Calu3 (cell line): ENCODE measurements around the gene PEAK3. TPM values are rescaled to one million over a fixed set of nuclear protein-coding genes. Genes with fewer than 3 reads are reported as not detected.

Experiments used
- Bru-seq: library from RNA; stranded (reverse); fragments of 400-500 nt; gene quantifications from one replicate; lab custom pipeline; 2021; lab: Mats Ljungman, UMichigan
- BruChase-seq, 2 experiments: library from RNA; stranded (reverse); fragments of 400-500 nt; gene quantifications; one replicate each; lab custom pipeline; 2021; lab: Mats Ljungman, UMichigan
- BruUV-seq: library from RNA; stranded (reverse); fragments of 400-500 nt; replicated peaks from 2 replicates; lab custom pipeline; 2021; lab: Mats Ljungman, UMichigan
- CTCF ChIA-PET: fragments of 300-600 bp; sonication (Branson Sonifier 250); formaldehyde crosslinking; loops from one replicate; lab custom pipeline; 2022; ENCODE audit warnings: antibody characterized with exemption; lab: Charles Lee
- DNase-seq: peaks from one replicate; pipeline ENCODE4 v3.0.0; 2022
- H3K27ac Mint-ChIP-seq: one replicate; pipeline ENCODE4 v1.8.0; 2022; ENCODE audit warnings: mixed read lengths; ENCODE audit not compliant: unreplicated experiment
- H3K27me3 Mint-ChIP-seq: one replicate; pipeline ENCODE4 v1.8.0; 2022; ENCODE audit warnings: mixed read lengths; ENCODE audit not compliant: unreplicated experiment
- H3K36me3 Mint-ChIP-seq: one replicate; pipeline ENCODE4 v1.8.0; 2022; ENCODE audit warnings: mild to moderate bottlenecking, moderate library complexity, mixed read lengths; ENCODE audit not compliant: insufficient read depth, unreplicated experiment
- H3K4me1 Mint-ChIP-seq: one replicate; pipeline ENCODE4 v1.8.0; 2022; ENCODE audit warnings: mild to moderate bottlenecking, low read depth, mixed read lengths; ENCODE audit not compliant: unreplicated experiment
- H3K4me3 Mint-ChIP-seq: one replicate; pipeline ENCODE4 v1.8.0; 2022; ENCODE audit warnings: mild to moderate bottlenecking, low read depth, moderate library complexity, mixed read lengths; ENCODE audit not compliant: unreplicated experiment
- H3K9me3 Mint-ChIP-seq: one replicate; pipeline ENCODE4 v1.8.0; 2022; ENCODE audit warnings: low read depth, mixed read lengths; ENCODE audit not compliant: unreplicated experiment
- intact Hi-C: fragments of 100-400 bp; cut with micrococcal nuclease; formaldehyde crosslinking; loops from one replicate; pipeline ENCODE4 v1.10.0; 2022; ENCODE audit not compliant: unreplicated experiment
- long read RNA-seq: library from polyadenylated mRNA; stranded (forward); transcript quantifications from one replicate; pipeline ENCODE4 v2.0.0, GENCODE V29; 2022
- total RNA-seq: library from RNA; stranded (reverse); gene quantifications from 2 replicates; pipeline ENCODE4 v1.2.3, GENCODE V29; 2022
- TF ChIP-seq, protein P1 (sequence below): fragments of 200-600 bp; IDR thresholded peaks from one replicate; pipeline ENCODE4 v1.8.0; 2022; ENCODE audit warnings: antibody characterized with exemption; ENCODE audit not compliant: unreplicated experiment

PEAK3 gene, protein sequence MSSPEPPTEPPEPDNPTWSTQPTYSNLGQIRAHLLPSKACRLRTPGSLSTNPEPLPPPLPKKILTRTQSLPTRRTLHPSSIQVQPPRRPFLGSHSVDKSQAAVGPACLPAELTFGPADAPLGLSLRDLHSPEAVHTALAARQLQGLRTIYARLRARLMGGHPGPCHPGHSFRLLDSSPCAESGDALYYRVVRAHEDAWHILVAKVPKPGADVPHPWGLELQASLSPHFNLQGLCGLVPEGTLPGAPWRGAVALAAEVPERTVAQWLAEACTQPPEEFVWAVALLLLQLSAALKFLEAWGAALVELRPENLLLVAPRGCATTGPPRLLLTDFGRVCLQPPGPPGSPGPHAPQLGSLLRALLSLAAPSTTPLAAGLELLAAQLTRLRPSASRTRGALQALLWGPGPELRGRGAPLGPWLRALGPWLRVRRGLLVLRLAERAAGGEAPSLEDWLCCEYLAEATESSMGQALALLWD
- total RNA-seq: not detected in 2 replicates
- Bru-seq, nascent RNA: not detected
- not detected for BruChase-seq, experiment 1, labeled RNA remaining after a 6-hour chase
- not detected for BruChase-seq, experiment 2, labeled RNA remaining after a 2-hour chase
- long read RNA-seq: 0 reads

DNA sequence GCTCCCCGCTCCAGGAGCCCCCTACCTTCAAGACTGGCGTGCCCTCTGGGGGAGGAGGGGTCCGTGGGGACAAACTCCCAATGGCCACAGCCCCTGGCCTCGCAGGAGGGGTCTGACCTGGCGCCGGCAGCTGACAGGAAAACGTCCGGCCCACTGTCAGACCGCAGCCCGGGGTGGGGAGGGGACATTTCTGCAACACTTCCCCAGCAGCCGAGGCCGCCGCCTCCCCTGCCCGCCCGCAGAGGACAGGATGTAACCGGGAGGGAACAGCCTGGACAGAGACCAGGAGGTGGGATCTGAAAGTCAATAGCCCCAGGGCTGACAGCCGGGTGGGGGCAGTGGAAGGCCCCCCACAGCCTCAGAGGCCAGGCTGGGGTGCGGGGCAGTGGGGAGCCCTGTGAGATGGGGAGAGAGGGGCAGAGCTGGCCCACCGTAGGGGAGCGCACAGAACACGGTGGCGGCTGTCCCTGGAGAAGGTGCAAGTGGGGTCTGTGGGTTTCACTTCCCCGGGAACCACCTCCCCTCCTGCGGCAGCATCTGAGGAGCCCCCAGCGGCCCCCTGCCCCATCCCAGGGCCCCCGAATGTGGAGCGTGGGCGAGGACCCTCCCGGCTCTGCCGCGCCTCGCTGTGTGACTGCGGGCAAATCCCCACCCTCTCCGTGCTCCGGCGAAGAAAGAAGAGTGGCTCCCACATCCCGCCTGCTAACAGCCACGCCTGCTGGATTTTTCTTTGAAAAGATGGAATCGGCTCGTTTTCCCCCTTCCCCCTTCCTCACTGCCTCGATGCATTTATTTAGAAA lies at the start of gene PEAK3:
Gene PEAK3 (minus strand): TSS at position 114 of the 800 bp plus-strand sequence. CDS start 1,244 bp downstream, outside the sequence.
- H3K4me3 Mint-ChIP-seq: no peak within 1 kb of the TSS
- CTCF ChIA-PET: no interaction called here
- peaks cover 14% of the 10 kb centered on the region for H3K36me3 Mint-ChIP-seq
- no peaks in the 10 kb centered on the region for H3K27me3 Mint-ChIP-seq
- no peaks in the 10 kb centered on the region for H3K4me1 Mint-ChIP-seq
- no peak within 1 kb of the TSS for H3K27ac Mint-ChIP-seq
- TF ChIP-seq, protein P1, sequence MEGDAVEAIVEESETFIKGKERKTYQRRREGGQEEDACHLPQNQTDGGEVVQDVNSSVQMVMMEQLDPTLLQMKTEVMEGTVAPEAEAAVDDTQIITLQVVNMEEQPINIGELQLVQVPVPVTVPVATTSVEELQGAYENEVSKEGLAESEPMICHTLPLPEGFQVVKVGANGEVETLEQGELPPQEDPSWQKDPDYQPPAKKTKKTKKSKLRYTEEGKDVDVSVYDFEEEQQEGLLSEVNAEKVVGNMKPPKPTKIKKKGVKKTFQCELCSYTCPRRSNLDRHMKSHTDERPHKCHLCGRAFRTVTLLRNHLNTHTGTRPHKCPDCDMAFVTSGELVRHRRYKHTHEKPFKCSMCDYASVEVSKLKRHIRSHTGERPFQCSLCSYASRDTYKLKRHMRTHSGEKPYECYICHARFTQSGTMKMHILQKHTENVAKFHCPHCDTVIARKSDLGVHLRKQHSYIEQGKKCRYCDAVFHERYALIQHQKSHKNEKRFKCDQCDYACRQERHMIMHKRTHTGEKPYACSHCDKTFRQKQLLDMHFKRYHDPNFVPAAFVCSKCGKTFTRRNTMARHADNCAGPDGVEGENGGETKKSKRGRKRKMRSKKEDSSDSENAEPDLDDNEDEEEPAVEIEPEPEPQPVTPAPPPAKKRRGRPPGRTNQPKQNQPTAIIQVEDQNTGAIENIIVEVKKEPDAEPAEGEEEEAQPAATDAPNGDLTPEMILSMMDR: no peak
- intact Hi-C loops: no loop called here
- BruUV-seq: no TSS peak
- DNase-seq: no peak
- H3K9me3 Mint-ChIP-seq: no peaks in the 10 kb centered on the region

GRCh38 chr19:2330632-2331284 lies 48.8 kb upstream of the PEAK3 start:
- Mint-ChIP-seq H3K4me1 (peaks cover 19% of the 10 kb centered on the region), H3K27me3 (no peaks in the 10 kb centered on the region), H3K9me3 (no peaks in the 10 kb centered on the region), H3K36me3 (peaks cover 42% of the 10 kb centered on the region), H3K27ac (peak overlapping the region; percentile 57), H3K4me3 (peak overlapping the region; percentile 83)
- intact Hi-C loops: no loop called here
- BruUV-seq: no TSS peak
- DNase-seq: peak; percentile 33
- CTCF ChIA-PET: no interaction called here
- TF ChIP-seq, protein P1: no peak

DNA sequence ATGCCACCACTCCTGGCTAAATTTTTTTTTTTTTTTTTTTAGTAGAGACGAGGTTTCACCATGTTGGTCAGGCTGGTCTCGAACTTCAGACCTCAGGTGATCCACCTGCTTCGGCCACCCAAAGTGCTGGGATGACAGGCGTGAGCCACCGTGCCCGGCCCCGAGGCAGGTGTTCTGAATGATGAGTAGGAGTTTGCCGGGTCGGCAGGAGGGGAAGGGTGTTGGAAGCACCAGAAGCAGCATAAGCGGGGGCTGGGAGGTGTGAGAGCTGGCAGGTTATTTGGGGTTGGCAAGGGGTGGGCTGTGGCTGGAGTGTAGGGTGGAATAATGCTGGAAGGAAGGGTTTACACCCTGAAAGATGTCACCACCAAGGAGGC lies 48.3 kb upstream of the PEAK3 start:
- Mint-ChIP-seq H3K27me3 (no peaks in the 10 kb centered on the region), H3K9me3 (no peaks in the 10 kb centered on the region), H3K36me3 (peaks cover 44% of the 10 kb centered on the region), H3K27ac (peak overlapping the region; percentile 57), H3K4me3 (peak overlapping the region; percentile 83), H3K4me1 (peaks cover 19% of the 10 kb centered on the region)
- TF ChIP-seq, protein P1: no peak
- BruUV-seq: no TSS peak
- CTCF ChIA-PET: interaction anchor here (0.6 to 0.9 kb wide), 2 partner anchors 41 to 100 kb away, joined by 4 to 9 read pairs; no protein-coding TSS in a partner anchor
- intact Hi-C loops: no loop called here
- DNase-seq: no peak

DNA sequence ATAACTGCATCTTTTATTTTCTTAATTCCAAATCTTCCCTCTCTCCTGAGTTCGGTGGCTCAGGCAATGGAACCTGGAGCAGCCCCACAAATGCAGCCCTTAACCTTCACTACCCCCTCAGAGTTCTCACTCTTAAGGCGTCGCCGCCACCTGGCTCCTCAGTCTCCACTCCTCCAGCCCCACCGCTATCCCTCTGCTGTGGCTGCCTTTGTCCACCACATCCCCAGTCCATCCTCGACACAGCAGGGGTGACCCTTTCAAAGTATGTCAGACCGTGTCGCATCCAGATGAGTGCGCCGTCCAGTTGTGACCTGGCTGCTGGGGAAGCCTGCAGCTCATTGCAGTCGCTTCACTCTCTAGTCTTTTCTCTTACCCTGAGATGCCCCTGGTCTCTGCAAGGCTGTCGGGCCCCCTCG lies 47.5 kb upstream of the PEAK3 start:
- no TSS peak for BruUV-seq
- H3K27ac Mint-ChIP-seq: peak overlapping the region; percentile 57
- TF ChIP-seq, protein P1: no peak
- H3K4me1 Mint-ChIP-seq: peaks cover 19% of the 10 kb centered on the region
- DNase-seq: no peak
- CTCF ChIA-PET: interaction anchor here (0.5 to 0.9 kb wide), 4 partner anchors 40 to 170 kb away, joined by 3 to 9 read pairs (median 4); no protein-coding TSS in a partner anchor
- no peaks in the 10 kb centered on the region for H3K27me3 Mint-ChIP-seq
- intact Hi-C loops: no loop called here
- H3K36me3 Mint-ChIP-seq: peaks cover 44% of the 10 kb centered on the region
- H3K4me3 Mint-ChIP-seq: peak overlapping the region; percentile 83
- H3K9me3 Mint-ChIP-seq: no peaks in the 10 kb centered on the region
